Caco-2 (cell line): ENCODE results near the gene RIPOR2. TPM values are rescaled to one million over a fixed set of nuclear protein-coding genes. Genes with fewer than 3 reads are reported as not detected.

Experiments used
- BruUV-seq: library from RNA; stranded (reverse); fragments of 400-500 nt; replicated peaks from 2 replicates; lab custom pipeline; 2021; lab: Mats Ljungman, UMichigan
- CTCF ChIA-PET: fragments of 300-600 bp; sonication (Branson Sonifier 250); formaldehyde crosslinking; loops from one replicate; lab custom pipeline; 2022; ENCODE audit warnings: antibody characterized with exemption; lab: Charles Lee
- POLR2A ChIA-PET: fragments of 300-600 bp; sonication (Branson Sonifier 250); formaldehyde crosslinking; loops from one replicate; lab custom pipeline; 2022; ENCODE audit warnings: antibody characterized with exemption; lab: Charles Lee
- DNase-seq, 2 experiments: peaks; one replicate each; pipeline versions ENCODE4 v3.0.0 to v3.0.0-alpha.2; 2020 to 2022
- H3K27me3 ChIP-seq: replicated peaks from 2 replicates; pipeline ENCODE4 v1.6.0; 2011; ENCODE audit warnings: low read length; ENCODE audit not compliant: control insufficient read depth, insufficient read depth
- H3K36me3 ChIP-seq: 2 replicates; pipeline ENCODE4 v1.5.1; 2011; ENCODE audit warnings: low read length; ENCODE audit not compliant: control insufficient read depth, insufficient read depth
- H3K4me1 ChIP-seq: fragments of 250-450 bp; sonication (Bioruptor Pico); 2 replicates; pipeline ENCODE4 v1.5.1; 2020; ENCODE audit warnings: mild to moderate bottlenecking
- H3K4me3 ChIP-seq: 2 replicates; pipeline ENCODE4 v1.5.1; 2011; ENCODE audit warnings: low read depth, mild to moderate bottlenecking, control low read depth, low read length
- H3K9me3 ChIP-seq: fragments of 250-450 bp; sonication (Bioruptor Pico); 2 replicates; pipeline ENCODE4 v1.5.1; 2020; ENCODE audit warnings: mild to moderate bottlenecking, moderate library complexity
- H3K27ac Mint-ChIP-seq: one replicate; pipeline ENCODE4 v1.8.0; 2022; ENCODE audit warnings: mixed read lengths; ENCODE audit not compliant: unreplicated experiment
- H3K27me3 Mint-ChIP-seq: one replicate; pipeline ENCODE4 v1.8.0; 2022; ENCODE audit warnings: mixed read lengths; ENCODE audit not compliant: insufficient read depth, unreplicated experiment
- H3K36me3 Mint-ChIP-seq: one replicate; pipeline ENCODE4 v1.8.0; 2022; ENCODE audit warnings: mild to moderate bottlenecking, mixed read lengths; ENCODE audit not compliant: insufficient read depth, unreplicated experiment
- H3K4me1 Mint-ChIP-seq: one replicate; pipeline ENCODE4 v1.8.0; 2022; ENCODE audit warnings: low read depth, mixed read lengths; ENCODE audit not compliant: unreplicated experiment
- H3K4me3 Mint-ChIP-seq: one replicate; pipeline ENCODE4 v1.8.0; 2022; ENCODE audit warnings: mild to moderate bottlenecking, moderate library complexity, mixed read lengths; ENCODE audit not compliant: unreplicated experiment
- H3K9me3 Mint-ChIP-seq: one replicate; pipeline ENCODE4 v1.8.0; 2022; ENCODE audit warnings: mixed read lengths; ENCODE audit not compliant: unreplicated experiment
- intact Hi-C: fragments of 100-400 bp; cut with micrococcal nuclease; formaldehyde crosslinking; loops from one replicate; pipeline ENCODE4 v1.10.0; 2022; ENCODE audit not compliant: unreplicated experiment
- total RNA-seq: library from RNA; stranded (reverse); gene quantifications from 2 replicates; pipeline ENCODE4 v1.2.3, GENCODE V29; 2022
- TF ChIP-seq, protein P1 (sequence below), 2 experiments: fragments of 200-600 bp in 1 of 2; IDR thresholded peaks; 1 replicate in 1 of 2; 2 replicates in 1 of 2; pipeline versions ENCODE4 v1.5.1 to v1.8.0; 2011 to 2022; ENCODE audit warnings: antibody characterized with exemption in 1 of 2, control low read depth in 1 of 2, inconsistent platforms in 1 of 2, low read depth in 1 of 2, low read length in 1 of 2, mild to moderate bottlenecking in 1 of 2, moderate library complexity in 1 of 2; ENCODE audit not compliant: insufficient read depth in 1 of 2, severe bottlenecking in 1 of 2, unreplicated experiment in 1 of 2

RIPOR2 gene
- total RNA-seq, 1 experiment from 2014 or later, result 0.64 TPM

DNA sequence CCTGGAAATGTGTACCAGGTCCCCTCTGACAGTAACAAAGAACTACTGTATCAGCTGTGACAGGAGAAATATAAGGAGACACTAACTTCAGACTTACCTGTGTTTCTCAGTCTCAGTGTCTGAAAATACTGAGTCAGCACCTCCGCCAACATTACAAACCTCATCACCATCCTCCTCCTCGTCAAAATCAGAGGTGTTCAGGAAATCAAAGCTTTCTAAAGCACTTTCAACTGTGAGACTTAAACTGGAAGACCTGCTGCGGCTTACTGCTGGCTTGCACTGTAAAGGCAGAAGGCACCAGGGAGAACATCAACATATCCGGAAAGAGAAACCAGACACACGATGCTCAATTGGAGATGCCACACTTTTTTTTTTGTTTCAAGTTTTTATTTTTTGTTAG is 96.8 kb downstream of the RIPOR2 start:
- DNase-seq, result no peak
- Histone ChIP-seq H3K36me3 (no peaks in the 10 kb centered on the region), H3K9me3 (no peaks in the 10 kb centered on the region), H3K27me3 (no peaks in the 10 kb centered on the region), H3K4me3 (no peak overlapping the region), H3K4me1 (no peaks in the 10 kb centered on the region)
- BruUV-seq, result no TSS peak
- H3K27ac Mint-ChIP-seq, result no peak overlapping the region
- TF ChIP-seq, protein P1, sequence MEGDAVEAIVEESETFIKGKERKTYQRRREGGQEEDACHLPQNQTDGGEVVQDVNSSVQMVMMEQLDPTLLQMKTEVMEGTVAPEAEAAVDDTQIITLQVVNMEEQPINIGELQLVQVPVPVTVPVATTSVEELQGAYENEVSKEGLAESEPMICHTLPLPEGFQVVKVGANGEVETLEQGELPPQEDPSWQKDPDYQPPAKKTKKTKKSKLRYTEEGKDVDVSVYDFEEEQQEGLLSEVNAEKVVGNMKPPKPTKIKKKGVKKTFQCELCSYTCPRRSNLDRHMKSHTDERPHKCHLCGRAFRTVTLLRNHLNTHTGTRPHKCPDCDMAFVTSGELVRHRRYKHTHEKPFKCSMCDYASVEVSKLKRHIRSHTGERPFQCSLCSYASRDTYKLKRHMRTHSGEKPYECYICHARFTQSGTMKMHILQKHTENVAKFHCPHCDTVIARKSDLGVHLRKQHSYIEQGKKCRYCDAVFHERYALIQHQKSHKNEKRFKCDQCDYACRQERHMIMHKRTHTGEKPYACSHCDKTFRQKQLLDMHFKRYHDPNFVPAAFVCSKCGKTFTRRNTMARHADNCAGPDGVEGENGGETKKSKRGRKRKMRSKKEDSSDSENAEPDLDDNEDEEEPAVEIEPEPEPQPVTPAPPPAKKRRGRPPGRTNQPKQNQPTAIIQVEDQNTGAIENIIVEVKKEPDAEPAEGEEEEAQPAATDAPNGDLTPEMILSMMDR (IDR thresholded peaks at IDR 0.05; ENCODE audit: insufficient read depth in 1 of 2, low read depth in 1 of 2, low read length in 1 of 2, severe bottlenecking in 1 of 2, unreplicated experiment in 1 of 2), result no peak
- ChIA-PET CTCF (no interaction called here), POLR2A (no interaction called here)
- intact Hi-C loops, result no loop called here
- no peaks in the 10 kb centered on the region for H3K9me3 Mint-ChIP-seq
- no peak overlapping the region for H3K4me3 Mint-ChIP-seq
- H3K4me1 Mint-ChIP-seq, result no peaks in the 10 kb centered on the region
- peaks cover 2% of the 10 kb centered on the region for H3K27me3 Mint-ChIP-seq
- H3K36me3 Mint-ChIP-seq, result no peaks in the 10 kb centered on the region

- ChIA-PET POLR2A (no interaction called here), CTCF (no interaction called here)
- intact Hi-C loops, result no loop called here
- Mint-ChIP-seq H3K27ac (no peak overlapping the region), H3K27me3 (peaks cover 2% of the 10 kb centered on the region), H3K4me3 (no peak overlapping the region), H3K9me3 (no peaks in the 10 kb centered on the region), H3K4me1 (no peaks in the 10 kb centered on the region), H3K36me3 (no peaks in the 10 kb centered on the region)
- Histone ChIP-seq H3K4me3 (no peak overlapping the region), H3K27me3 (no peaks in the 10 kb centered on the region), H3K4me1 (no peaks in the 10 kb centered on the region), H3K9me3 (no peaks in the 10 kb centered on the region), H3K36me3 (no peaks in the 10 kb centered on the region)
- no peak for DNase-seq
- TF ChIP-seq, protein P1 (IDR thresholded peaks at IDR 0.05; ENCODE audit: insufficient read depth in 1 of 2, low read depth in 1 of 2, low read length in 1 of 2, severe bottlenecking in 1 of 2, unreplicated experiment in 1 of 2), result no peak
- no TSS peak for BruUV-seq
These were observed 97.7 kb downstream of the RIPOR2 start for GRCh38 chr6:24838081-24838480.

- TF ChIP-seq, protein P1 (IDR thresholded peaks at IDR 0.05; ENCODE audit: insufficient read depth in 1 of 2, low read depth in 1 of 2, low read length in 1 of 2, severe bottlenecking in 1 of 2, unreplicated experiment in 1 of 2), result no peak
- POLR2A ChIA-PET, result no interaction called here
- H3K9me3 Mint-ChIP-seq, result no peaks in the 10 kb centered on the region
- CTCF ChIA-PET, result no interaction called here
- no peaks in the 10 kb centered on the region for H3K4me1 Mint-ChIP-seq
- Histone ChIP-seq H3K27me3 (no peaks in the 10 kb centered on the region), H3K36me3 (no peaks in the 10 kb centered on the region), H3K9me3 (no peaks in the 10 kb centered on the region), H3K4me1 (no peaks in the 10 kb centered on the region), H3K4me3 (no peak overlapping the region)
- H3K27me3 Mint-ChIP-seq, result peaks cover 2% of the 10 kb centered on the region
- no peaks in the 10 kb centered on the region for H3K36me3 Mint-ChIP-seq
- no TSS peak for BruUV-seq
- DNase-seq, result no peak
- H3K4me3 Mint-ChIP-seq, result no peak overlapping the region
- intact Hi-C loops, result no loop called here
- no peak overlapping the region for H3K27ac Mint-ChIP-seq
These were observed 99.7 kb downstream of the RIPOR2 start for GRCh38 chr6:24836109-24836508.
